ENCODE results near the gene GRIN3A. TPM values are rescaled to one million over a fixed set of nuclear protein-coding genes. Genes with fewer than 3 reads are reported as not detected.
"Not testable (repeated sequence)": the region's sequence is repeated elsewhere in the genome, so short reads cannot be mapped to it uniquely, and the experiment has no call there.

The GRIN3A gene
- total RNA-seq, 1 donor from 2014 or later = 5.3 TPM

DNA sequence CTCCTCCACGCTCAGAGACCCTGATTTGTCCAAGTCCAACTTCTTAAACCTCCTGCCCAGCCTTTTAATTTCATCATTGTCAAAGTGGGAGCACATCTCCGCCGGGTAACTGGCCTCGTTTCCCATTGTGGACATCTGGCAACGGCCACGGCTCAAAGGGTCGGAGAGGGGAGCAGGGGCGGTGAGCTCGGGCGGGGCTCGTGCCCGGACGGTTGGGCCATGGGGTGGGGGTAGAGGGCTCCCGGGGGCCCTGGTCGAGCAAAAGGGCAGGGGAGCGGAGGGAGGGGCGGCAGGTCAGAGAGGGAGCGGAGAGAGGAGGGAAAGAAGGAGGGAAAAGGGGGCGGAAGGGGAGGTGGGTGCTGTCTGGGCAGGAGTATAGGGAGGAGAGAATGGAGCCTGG, 143.7 kb downstream of the GRIN3A start, which contains the start of gene PPP3R2:
PPP3R2 (minus strand) TSS at position 174 of the 400 bp plus-strand sequence; CDS start at position 126, 48 bp downstream.
- Mint-ChIP-seq H3K4me1 (ENCODE audit: unreplicated experiment) (no peaks in the 10 kb centered on the region), H3K4me3 (no peak within 1 kb of the TSS), H3K9me3 (no peaks in the 10 kb centered on the region), H3K27me3 (peaks cover 11% of the 10 kb centered on the region), H3K36me3 (no peaks in the 10 kb centered on the region), H3K27ac (no peak within 1 kb of the TSS)
- DNase-seq (ENCODE audit: extremely low spot score, unreplicated experiment) = no peak
- TF ChIP-seq CTCF (conservative IDR thresholded peaks at IDR 0.05) = no peak

GRCh38 chr9:101593345-101593744, 145.1 kb downstream of the GRIN3A start:
- Mint-ChIP-seq H3K27ac (no peak overlapping the region), H3K4me3 (no peak overlapping the region), H3K9me3 (no peaks in the 10 kb centered on the region), H3K27me3 (peaks cover 10% of the 10 kb centered on the region), H3K36me3 (no peaks in the 10 kb centered on the region), H3K4me1 (ENCODE audit: unreplicated experiment) (no peaks in the 10 kb centered on the region)
- no peak for DNase-seq (ENCODE audit: extremely low spot score, unreplicated experiment)
- TF ChIP-seq CTCF (conservative IDR thresholded peaks at IDR 0.05) = no peak

DNA sequence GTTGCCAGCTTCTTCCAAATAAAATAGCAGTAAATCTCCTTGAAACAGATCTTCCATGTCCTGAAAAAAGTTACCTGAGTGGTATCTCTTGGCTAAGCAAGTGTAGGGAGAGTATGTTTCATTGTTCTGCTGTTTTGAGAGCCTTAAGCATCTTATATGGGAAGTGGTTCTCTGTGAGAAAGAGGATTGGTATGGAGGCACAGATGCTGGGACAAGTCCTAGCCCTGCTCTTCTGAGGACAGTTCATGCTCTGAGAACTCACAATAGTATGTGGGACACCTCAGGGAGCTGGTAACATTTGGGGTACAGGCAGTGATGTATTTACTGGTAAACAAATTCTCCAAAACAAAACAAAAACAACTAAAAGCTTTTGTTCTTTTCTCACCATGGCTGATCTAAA, 145.7 kb downstream of the GRIN3A start:
- Mint-ChIP-seq H3K36me3 (no peaks in the 10 kb centered on the region), H3K27ac (no peak overlapping the region), H3K9me3 (no peaks in the 10 kb centered on the region), H3K4me1 (ENCODE audit: unreplicated experiment) (no peaks in the 10 kb centered on the region), H3K27me3 (peaks cover 10% of the 10 kb centered on the region), H3K4me3 (no peak overlapping the region)
- no peak for TF ChIP-seq CTCF (conservative IDR thresholded peaks at IDR 0.05)
- DNase-seq (ENCODE audit: extremely low spot score, unreplicated experiment) = no peak

GRCh38 chr9:101591787-101592446, 146.5 kb downstream of the GRIN3A start:
- no peak for DNase-seq (ENCODE audit: extremely low spot score, unreplicated experiment)
- no peak overlapping the region for H3K4me3 Mint-ChIP-seq
- H3K27me3 Mint-ChIP-seq = peaks cover 10% of the 10 kb centered on the region
- H3K36me3 Mint-ChIP-seq = no peaks in the 10 kb centered on the region
- no peak overlapping the region for H3K27ac Mint-ChIP-seq
- no peaks in the 10 kb centered on the region for H3K4me1 Mint-ChIP-seq (ENCODE audit: unreplicated experiment)
- no peak for TF ChIP-seq CTCF (conservative IDR thresholded peaks at IDR 0.05)
- H3K9me3 Mint-ChIP-seq = no peaks in the 10 kb centered on the region

GRCh38 chr9:101590901-101591300, 147.5 kb downstream of the GRIN3A start:
- no peak for TF ChIP-seq CTCF (conservative IDR thresholded peaks at IDR 0.05)
- H3K27ac Mint-ChIP-seq = no peak overlapping the region
- no peaks in the 10 kb centered on the region for H3K4me1 Mint-ChIP-seq (ENCODE audit: unreplicated experiment)
- H3K4me3 Mint-ChIP-seq = no peak overlapping the region
- no peak for DNase-seq (ENCODE audit: extremely low spot score, unreplicated experiment)
- no peaks in the 10 kb centered on the region for H3K9me3 Mint-ChIP-seq
- no peaks in the 10 kb centered on the region for H3K36me3 Mint-ChIP-seq
- peaks cover 10% of the 10 kb centered on the region for H3K27me3 Mint-ChIP-seq

GRCh38 chr9:101590074-101590473, 148.4 kb downstream of the GRIN3A start:
- not testable (repeated sequence) for H3K4me1 Mint-ChIP-seq (ENCODE audit: unreplicated experiment); H3K27me3 Mint-ChIP-seq; H3K4me3 Mint-ChIP-seq; H3K27ac Mint-ChIP-seq; H3K9me3 Mint-ChIP-seq; H3K36me3 Mint-ChIP-seq; DNase-seq (ENCODE audit: extremely low spot score, unreplicated experiment)

Measured in type B pancreatic cell (in vitro differentiated cells).